K562 (cell line): ENCODE data around the gene CTIF. TPM values are rescaled to one million over a fixed set of nuclear protein-coding genes. Genes with fewer than 3 reads are reported as not detected.

ENCODE experiments used
- ATAC-seq: fragments of 200-7000 bp; cut with Tn5 transposase; 3 replicates; pipeline ENCODE4 v1.9.1; 2020; ENCODE audit warnings: moderate library complexity
- BruUV-seq: library from RNA; stranded (reverse); fragments of 400-500 nt; replicated peaks from 2 replicates; lab custom pipeline; 2021; lab: Mats Ljungman, UMichigan
- CTCF ChIA-PET: fragments of 300-600 bp; formaldehyde crosslinking; extraction: SDS; loops from one replicate; lab custom pipeline; 2021; ENCODE audit warnings: low intra/inter-chr PET ratio; lab: Yijun Ruan, JAX
- POLR2A ChIA-PET: fragments of 300-600, 350-650 bp; sonication (Branson Sonifier 250); formaldehyde crosslinking; extraction: SDS; loops from one replicate; lab custom pipeline; 2021; ENCODE audit warnings: antibody characterized with exemption, inconsistent platforms; lab: Yijun Ruan, JAX
- DNase-seq, 4 experiments: peaks; one replicate each; pipeline versions ENCODE4 v3.0.0 to v3.0.0-alpha.2; 2011 to 2018; ENCODE audit warnings: low spot score in 3 of 4, mixed read lengths in 3 of 4; ENCODE audit errors: extremely low read depth in 1 of 4
- FAIRE-seq: peaks from 2 replicates; lab custom pipeline; 2011; peaks lifted over from hg19 to GRCh38; lab: Jason Lieb, UNC
- H2AFZ ChIP-seq: 2 replicates; pipeline ENCODE4 v1.6.0; 2011; ENCODE audit warnings: low read depth, low read length, control low read depth, inconsistent platforms
- H3K27ac ChIP-seq: fragments of 200-600 bp; 3 replicates; pipeline ENCODE4 v1.8.0; 2011; ENCODE audit warnings: low read depth, mild to moderate bottlenecking, control low read depth, inconsistent platforms, low read length, moderate library complexity, mixed read lengths; ENCODE audit errors: extremely low read depth
- H3K27me3 ChIP-seq, 2 experiments: fragments of 300-600 bp in 1 of 2; 2 replicates in 1 of 2; 3 replicates in 1 of 2; pipeline versions ENCODE4 v1.6.0 to v1.8.0; 2011; ENCODE audit warnings: inconsistent platforms in 2 of 2, low read length in 2 of 2, mild to moderate bottlenecking in 1 of 2, mixed read lengths in 1 of 2, moderate library complexity in 1 of 2; ENCODE audit not compliant: control insufficient read depth in 2 of 2, insufficient read depth in 2 of 2
- H3K36me3 ChIP-seq: fragments of 300-600 bp; 3 replicates; pipeline ENCODE4 v1.8.0; 2011; ENCODE audit warnings: mild to moderate bottlenecking, low read length, inconsistent platforms; ENCODE audit not compliant: control insufficient read depth, insufficient read depth
- H3K4me1 ChIP-seq, 2 experiments: fragments of 200-600 bp in 1 of 2; replicated peaks in 1 of 2; 2 replicates in 1 of 2; 3 replicates in 1 of 2; pipeline versions ENCODE4 v1.5.1 to v1.8.0; 2011; ENCODE audit warnings: inconsistent platforms in 2 of 2, low read length in 2 of 2, mild to moderate bottlenecking in 1 of 2, mixed read lengths in 1 of 2, moderate library complexity in 1 of 2; ENCODE audit not compliant: control insufficient read depth in 2 of 2, insufficient read depth in 2 of 2
- H3K4me2 ChIP-seq: 2 replicates; pipeline ENCODE4 v1.6.1; 2011; ENCODE audit warnings: low read length, control low read depth, inconsistent platforms, mixed read lengths; ENCODE audit not compliant: insufficient read depth
- H3K4me3 ChIP-seq: fragments of 200-600 bp; sonication (generic), shearing (Covaris generic); 2 replicates; pipeline ENCODE4 v1.5.1; 2016; ENCODE audit warnings: control low read depth, inconsistent platforms
- H3K79me2 ChIP-seq: fragments of 200-600 bp; 3 replicates; pipeline ENCODE4 v1.8.0; 2011; ENCODE audit warnings: low read length, inconsistent platforms; ENCODE audit not compliant: control insufficient read depth, insufficient read depth
- H3K9ac ChIP-seq, 2 experiments: 2 replicates each; pipeline versions ENCODE4 v1.6.0 to v1.6.1; 2011; ENCODE audit warnings: low read depth in 2 of 2, low read length in 2 of 2, control low read depth in 1 of 2, inconsistent platforms in 1 of 2, mild to moderate bottlenecking in 1 of 2, mixed read lengths in 1 of 2; ENCODE audit not compliant: insufficient read depth in 1 of 2
- H3K9me1 ChIP-seq: one replicate; pipeline ENCODE4 v1.6.0; 2011; ENCODE audit warnings: inconsistent platforms, mild to moderate bottlenecking, low read length, moderate library complexity; ENCODE audit not compliant: control insufficient read depth, insufficient read depth
- H3K9me3 ChIP-seq: replicated peaks from 2 replicates; pipeline ENCODE4 v1.5.1; 2011; ENCODE audit warnings: low read depth, low read length, inconsistent platforms; ENCODE audit not compliant: control insufficient read depth, insufficient read depth
- H4K20me1 ChIP-seq: replicated peaks from 2 replicates; pipeline ENCODE4 v1.6.1; 2011; ENCODE audit warnings: low read length, inconsistent platforms, mixed read lengths; ENCODE audit not compliant: control insufficient read depth, insufficient read depth
- CC2D1A ChIP-seq: fragments of 450-650 bp; IDR thresholded peaks from 2 replicates; pipeline ENCODE4 v1.6.1; 2017; ENCODE audit warnings: mild to moderate bottlenecking
- CHD2 ChIP-seq: IDR thresholded peaks from 2 replicates; pipeline ENCODE4 v1.6.1; 2011; ENCODE audit warnings: low read depth, low read length
- SPI1 ChIP-seq: IDR thresholded peaks from 2 replicates; pipeline ENCODE4 v1.6.1; 2011; ENCODE audit warnings: low read depth, low read length, control low read depth, borderline replicate concordance
- WGBS: fragments of 100-300 bp; shearing (Covaris generic); methylation state at CpG from one replicate; pipeline ENCODE4 v1.1.6; 2016; ENCODE audit warnings: low coverage, mixed read lengths; ENCODE audit not compliant: insufficient coverage; ENCODE audit errors: missing lambda C conversion rate; 5-methylcytosine and 5-hydroxymethylcytosine counted together
- in situ Hi-C: fragments of 300-500 bp; cut with MboI; formaldehyde crosslinking; loops from 4 replicates; pipeline ENCODE4 v1.15.0; 2018; ENCODE audit warnings: inconsistent platforms, mixed read lengths
- intact Hi-C: fragments of 100-400 bp; cut with micrococcal nuclease; formaldehyde crosslinking; loops from 2 replicates; pipeline ENCODE4 v1.14.2; 2022
- polyA plus RNA-seq, 8 experiments: library from polyadenylated mRNA; depleted of rRNA in 4 of 8; stranded (reverse) in 5 of 8; unstranded in 3 of 8; fragments of >200 nt; fragmentation: Nextera tagmentation in 2 of 8; fragmentation: Illumina TruSeq in 1 of 8; extraction: Ambion mirVana in 2 of 8; extraction: Trizol in 1 of 8; gene quantifications; 2 replicates each; pipeline versions ENCODE4 v1.2.1 to v1.2.3, GENCODE V29; 2011 to 2014; ENCODE audit warnings: inconsistent platforms in 1 of 8, missing spikeins in 1 of 8
- total RNA-seq, 7 experiments: library from RNA; depleted of rRNA in 6 of 7; stranded (reverse); fragments of >200 nt in 6 of 7; fragmentation: Illumina TruSeq in 2 of 7; extraction: Trizol in 2 of 7; gene quantifications; 2 replicates each; pipeline versions ENCODE4 v1.2.1 to v1.2.3, GENCODE V29; 2011 to 2021; ENCODE audit warnings: low replicate concordance in 1 of 7
- TF ChIP-seq, protein P1 (sequence below): sonication (generic); formaldehyde crosslinking; IDR thresholded peaks from 2 replicates; pipeline ENCODE4 v1.8.1; 2023; ENCODE audit warnings: mild to moderate bottlenecking, missing genetic modification reagents

Gene CTIF
- total and polyA plus RNA-seq, 9 of the 15 experiments (the other 6 are each of a cell fraction or from before 2014, with no cell fraction given), result 0.17 to 11.5 (median 2.2) TPM

DNA sequence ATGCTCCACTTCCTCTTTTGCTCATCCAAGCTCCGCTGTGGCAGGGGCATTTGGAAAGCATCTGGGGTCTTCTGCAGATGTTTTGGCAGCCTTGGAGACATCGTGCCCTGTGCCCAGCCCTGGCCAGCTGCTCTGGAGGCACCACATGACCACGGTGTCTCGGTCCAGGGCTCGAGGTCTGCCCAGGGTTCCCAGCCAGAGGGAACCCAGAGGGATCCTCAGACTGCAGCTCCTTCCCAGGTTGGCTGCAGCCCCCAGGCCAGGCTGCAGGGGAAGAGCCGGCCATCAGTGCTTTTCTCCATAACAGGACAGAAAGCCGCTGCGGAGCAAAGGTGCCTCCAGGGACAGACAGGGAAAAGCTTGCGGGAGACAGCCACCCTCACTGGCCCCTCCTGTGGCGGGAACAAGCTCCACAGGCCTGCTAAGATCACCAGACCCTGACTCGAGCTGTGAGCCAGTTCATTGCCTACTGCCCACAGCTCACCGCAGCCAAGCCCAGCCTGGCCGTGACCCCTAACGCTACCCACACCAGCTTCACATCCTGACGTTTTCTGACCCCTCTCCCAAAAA is 337.2 kb downstream of the CTIF start:
- ChIA-PET POLR2A (interaction anchor here (0.8 to 2.6 kb wide), 2 partner anchors 9 to 17 kb away, joined by 3 to 7 read pairs; no protein-coding TSS in a partner anchor), CTCF (no interaction called here)
- intact Hi-C loops (no loop called here), in situ Hi-C loops (no loop called here)
- FAIRE-seq, result no peak
- Histone ChIP-seq H3K4me3 (no peak overlapping the region), H3K4me2 (no peak overlapping the region), H3K79me2 (no peaks in the 10 kb centered on the region), H3K9ac (peak overlapping the region in 1 of 2 experiments; percentile 20; a peak in 1 of 4 replicates), H4K20me1 (no peaks in the 10 kb centered on the region), H3K4me1 (peaks cover 20 to 32% of the 10 kb centered on the region in 2 experiments), H3K27me3 (no peaks in the 10 kb centered on the region), H3K27ac (no peak overlapping the region), H3K36me3 (no peaks in the 10 kb centered on the region), H3K9me1 (no peaks in the 10 kb centered on the region), H2AFZ (no peak overlapping the region), H3K9me3 (no peaks in the 10 kb centered on the region)
- 30% methylated on average over 10 of the region's 15 CpGs for WGBS
- no peak for DNase-seq
- ATAC-seq, result peak; percentile 21; the same call in 1 of the 3 replicates
- no peak for TF ChIP-seq CC2D1A
- TF ChIP-seq SPI1, result peak; percentile 98
- TF ChIP-seq, protein P1, sequence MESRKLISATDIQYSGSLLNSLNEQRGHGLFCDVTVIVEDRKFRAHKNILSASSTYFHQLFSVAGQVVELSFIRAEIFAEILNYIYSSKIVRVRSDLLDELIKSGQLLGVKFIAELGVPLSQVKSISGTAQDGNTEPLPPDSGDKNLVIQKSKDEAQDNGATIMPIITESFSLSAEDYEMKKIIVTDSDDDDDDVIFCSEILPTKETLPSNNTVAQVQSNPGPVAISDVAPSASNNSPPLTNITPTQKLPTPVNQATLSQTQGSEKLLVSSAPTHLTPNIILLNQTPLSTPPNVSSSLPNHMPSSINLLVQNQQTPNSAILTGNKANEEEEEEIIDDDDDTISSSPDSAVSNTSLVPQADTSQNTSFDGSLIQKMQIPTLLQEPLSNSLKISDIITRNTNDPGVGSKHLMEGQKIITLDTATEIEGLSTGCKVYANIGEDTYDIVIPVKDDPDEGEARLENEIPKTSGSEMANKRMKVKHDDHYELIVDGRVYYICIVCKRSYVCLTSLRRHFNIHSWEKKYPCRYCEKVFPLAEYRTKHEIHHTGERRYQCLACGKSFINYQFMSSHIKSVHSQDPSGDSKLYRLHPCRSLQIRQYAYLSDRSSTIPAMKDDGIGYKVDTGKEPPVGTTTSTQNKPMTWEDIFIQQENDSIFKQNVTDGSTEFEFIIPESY (CRISPR knock-in tag), result peak; percentile 80
- TF ChIP-seq CHD2, result no peak
- no TSS peak for BruUV-seq
